NCI-H460 (cell line): ENCODE results near the gene AMDHD2. TPM values are rescaled to one million over a fixed set of nuclear protein-coding genes. Genes with fewer than 3 reads are reported as not detected.
"Not testable (repeated sequence)": the region's sequence is repeated elsewhere in the genome, so short reads cannot be mapped to it uniquely, and the experiment has no call there.

Experiments used
- DNase-seq: peaks from one replicate; pipeline ENCODE4 v3.0.0-alpha.2; 2016; ENCODE audit warnings: low read depth; ENCODE audit errors: extremely low read depth
- small RNA-seq, 2 experiments: library from RNA; depleted of rRNA; stranded (forward); fragments of <200 nt; gene quantifications; one replicate each; pipeline ENCODE3, GENCODE V24; 2014
- total RNA-seq: library from RNA; depleted of rRNA; stranded (reverse); fragments of >200 nt; shearing (Covaris generic); gene quantifications from 2 replicates; pipeline ENCODE4 v1.2.3, GENCODE V29; 2014; rRNA removed

The AMDHD2 gene
- total RNA-seq, 1 experiment from 2014 or later = 9.5 TPM

- not testable (repeated sequence) for DNase-seq
Observed at GRCh38 chr16:2567506-2567905, 47.3 kb downstream of the AMDHD2 start.

GRCh38 chr16:2568573-2568972, 48.4 kb downstream of the AMDHD2 start:
- not testable (repeated sequence) for DNase-seq

GRCh38 chr16:2572704-2573103, 52.5 kb downstream of the AMDHD2 start:
- not testable (repeated sequence) for DNase-seq

- DNase-seq = not testable (repeated sequence)
Observed at GRCh38 chr16:2575839-2576238, 55.7 kb downstream of the AMDHD2 start.

- DNase-seq = not testable (repeated sequence)
Observed at GRCh38 chr16:2577044-2577443, 56.9 kb downstream of the AMDHD2 start.

GRCh38 chr16:2578905-2579304, 58.7 kb downstream of the AMDHD2 start:
- not testable (repeated sequence) for DNase-seq

- not testable (repeated sequence) for DNase-seq
Observed at GRCh38 chr16:2580143-2580542, 60.0 kb downstream of the AMDHD2 start.

- DNase-seq = not testable (repeated sequence)
Observed at GRCh38 chr16:2580818-2581217, 60.6 kb downstream of the AMDHD2 start.

Small RNAs within 50 kb of the gene (small RNA-seq; reads per million reads assigned to genes)
- gene AC093525.1 (0 reads per million in 2 experiments), gene MIR3178 (0.04 to 0.12 reads per million in 2 experiments)

Other genes with a start within 250 kb of the AMDHD2 start
- gene ABCA3, start 179.6 kb upstream of the AMDHD2 start, total RNA-seq = 11.7 and 12.2 TPM in 2 replicates
- gene CCNF, start 90.9 kb upstream of the AMDHD2 start, total RNA-seq = 21.2 and 22.1 TPM in 2 replicates
- gene TEDC2, start 60.3 kb upstream of the AMDHD2 start, total RNA-seq = 12.5 and 14.2 TPM in 2 replicates
- 0.07 and 0.14 TPM in 2 replicates for gene NTN3, start 49.1 kb upstream of the AMDHD2 start, total RNA-seq
- gene TBC1D24, start 45.2 kb upstream of the AMDHD2 start, total RNA-seq = 9.4 and 10.2 TPM in 2 replicates
- gene ATP6V0C, start 6.4 kb upstream of the AMDHD2 start, total RNA-seq = 32.3 and 52.9 TPM in 2 replicates
- gene CEMP1, start 11.0 kb downstream of the AMDHD2 start, total RNA-seq = not detected in 2 replicates
- gene PDPK1, start 17.6 kb downstream of the AMDHD2 start, total RNA-seq = 22.5 and 25.7 TPM in 2 replicates
- 35.4 and 36.4 TPM in 2 replicates for gene KCTD5, start 162.2 kb downstream of the AMDHD2 start, total RNA-seq
- gene PRSS27, start 199.9 kb downstream of the AMDHD2 start, total RNA-seq = 3.0 and 3.8 TPM in 2 replicates
- gene SRRM2, start 232.3 kb downstream of the AMDHD2 start, total RNA-seq = 63.3 and 94.6 TPM in 2 replicates